Measurements from ENCODE around the gene FGA.
"Not testable (repeated sequence)": the region's sequence is repeated elsewhere in the genome, so short reads cannot be mapped to it uniquely, and the experiment has no call there.

Gene FGA

DNA sequence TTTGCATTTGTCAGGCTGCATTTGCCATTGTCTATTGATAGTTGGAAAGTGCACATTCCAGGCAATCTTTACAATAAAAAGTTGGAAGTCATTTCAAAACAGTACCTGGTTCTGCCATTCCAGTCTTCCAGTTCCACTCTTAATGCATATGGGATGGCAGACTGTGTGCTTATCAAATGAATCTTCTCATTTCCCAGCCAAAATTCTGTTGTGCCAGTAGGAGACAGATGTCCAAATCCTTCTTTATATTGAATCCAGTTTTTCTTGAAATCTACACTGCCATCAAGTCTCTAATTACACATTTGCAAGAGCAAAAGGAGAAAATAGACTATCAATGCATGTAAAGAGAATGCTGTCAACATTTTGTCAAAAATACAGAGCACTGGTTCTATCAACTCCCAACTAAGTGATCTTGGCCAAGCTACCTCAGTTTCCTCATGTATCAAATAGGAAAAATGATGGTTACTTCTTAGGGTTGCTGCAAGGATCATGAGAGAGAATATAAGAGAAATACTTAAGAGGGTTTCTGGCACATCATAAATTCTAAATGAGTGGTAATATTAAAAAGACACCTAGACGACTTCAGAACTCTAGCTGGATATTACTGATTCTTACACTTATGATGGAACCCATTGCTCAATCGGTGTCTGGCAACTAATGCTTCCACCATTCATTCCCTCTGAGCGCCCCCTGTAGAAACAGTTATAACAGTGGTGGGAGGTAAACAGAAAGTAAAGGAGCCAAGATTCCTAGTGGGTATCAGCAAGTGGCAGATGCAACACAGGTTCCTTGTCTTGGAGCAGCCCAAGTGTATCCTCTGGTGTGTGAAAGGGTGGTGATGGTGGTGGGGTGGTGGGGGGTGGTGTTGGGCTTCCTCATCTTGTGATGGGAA lies 18.1 kb upstream of the FGA start:
- DNase-seq: no peak

DNA sequence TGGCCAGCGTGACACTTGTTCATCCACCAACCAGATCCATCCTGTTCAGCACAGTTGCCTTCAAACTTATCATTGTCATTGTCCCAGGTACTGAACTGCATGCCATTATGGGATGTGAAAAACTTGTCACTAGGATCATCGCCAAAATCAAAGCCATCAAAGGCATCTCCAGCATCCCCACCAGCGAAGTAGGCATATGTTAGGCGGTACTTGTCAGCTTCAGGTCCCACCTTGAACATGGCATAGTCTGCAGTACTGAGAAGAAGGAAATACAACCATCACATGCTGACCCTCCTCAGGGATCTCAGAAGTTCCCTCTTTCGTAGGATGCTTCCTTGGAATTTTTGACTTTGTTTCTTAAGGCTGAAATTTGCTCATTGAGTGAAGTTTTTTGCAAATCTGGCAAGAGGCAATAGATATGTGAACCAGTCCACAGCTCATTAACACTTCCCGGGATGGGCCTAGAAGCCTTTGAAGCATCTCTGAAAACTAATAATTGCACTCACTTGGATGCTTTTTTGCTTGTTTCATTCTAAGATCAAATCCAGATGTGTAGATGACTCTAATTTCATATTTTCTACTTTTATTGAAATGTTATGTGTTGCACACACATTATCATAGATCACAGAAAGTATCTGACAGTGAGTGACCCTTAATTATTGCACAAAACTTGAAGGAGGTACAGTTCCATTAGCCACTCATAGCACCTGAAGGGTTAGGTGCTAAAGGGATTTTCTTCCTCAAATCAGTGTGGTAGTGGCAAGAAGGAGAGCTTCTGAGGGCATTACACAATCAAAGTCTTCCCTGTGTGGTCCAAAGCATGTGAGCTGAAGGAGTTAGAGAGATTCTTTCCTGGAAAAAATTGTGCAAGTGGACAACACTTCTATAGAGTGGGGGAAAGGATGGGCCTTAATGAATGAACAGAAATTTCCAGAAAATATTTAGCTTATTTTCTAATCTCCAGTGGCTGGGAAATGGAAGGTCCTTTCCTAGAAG lies 16.5 kb upstream of the FGA start:
- no peak for DNase-seq

DNA sequence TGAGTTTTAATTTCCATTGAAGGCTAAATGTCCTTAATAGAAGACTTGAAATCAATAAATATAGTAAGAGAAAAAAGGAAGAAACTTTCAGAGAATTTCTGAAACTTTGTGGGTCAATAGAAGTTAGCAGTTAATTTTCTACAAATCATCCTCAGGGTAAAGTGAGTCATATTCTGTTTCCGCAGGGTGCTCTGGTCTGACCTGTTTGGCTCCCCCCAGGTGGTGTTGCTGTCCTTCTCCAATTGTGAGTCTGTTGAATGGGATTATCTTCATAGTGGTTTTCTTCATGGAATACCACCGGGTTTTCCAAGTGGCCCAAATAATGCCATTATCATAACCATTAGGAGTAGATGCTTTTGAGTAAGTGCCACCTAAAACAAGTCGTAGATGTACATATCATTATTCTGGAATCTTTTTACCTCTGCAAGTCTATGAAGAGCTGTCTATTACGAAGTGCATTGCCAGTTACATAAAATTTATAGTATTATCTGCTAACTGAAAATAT lies 14.2 kb upstream of the FGA start:
- DNase-seq: no peak

DNA sequence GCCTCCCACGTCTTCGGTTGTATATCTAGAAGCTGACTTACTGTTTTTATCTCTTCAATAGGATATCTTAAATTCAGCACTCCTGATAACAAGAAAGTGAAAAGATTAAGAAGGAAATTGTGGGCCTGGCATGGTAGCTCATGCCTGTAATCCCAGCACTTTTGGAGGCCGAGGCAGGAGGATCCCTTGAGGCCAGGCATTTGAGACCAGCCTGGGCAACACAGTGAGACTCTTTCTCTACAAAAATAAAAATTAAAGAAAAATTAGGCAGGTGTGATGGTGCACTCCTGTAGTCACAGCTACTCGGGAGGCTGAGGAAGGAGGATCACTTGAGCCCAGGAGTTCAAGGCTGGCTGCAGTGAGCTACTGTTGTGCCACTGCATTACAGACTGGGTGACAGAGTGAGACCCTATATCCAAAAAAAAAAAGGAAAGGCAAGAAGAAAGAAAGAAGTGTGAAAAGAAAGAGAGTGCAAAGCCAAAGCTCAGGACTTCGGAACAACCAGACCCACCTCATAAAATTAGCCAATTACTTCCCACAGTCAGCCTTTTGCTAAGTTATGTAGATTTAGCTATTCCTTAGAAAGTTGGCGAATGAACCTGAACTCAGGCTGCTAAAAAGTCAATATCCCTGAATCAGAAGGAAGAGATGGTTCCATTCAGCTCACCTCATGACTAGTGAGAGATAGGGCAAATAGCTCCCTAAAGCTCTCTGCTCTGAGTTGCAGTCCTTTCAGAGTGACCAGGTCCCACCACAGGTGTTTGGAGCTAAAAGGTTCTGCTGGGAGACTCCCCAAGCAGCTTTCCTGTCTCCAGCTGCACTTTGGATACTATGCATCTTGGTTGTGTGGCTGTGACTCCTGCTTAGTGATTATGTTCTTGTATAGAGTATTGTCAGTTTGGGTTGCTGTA lies 12.7 kb upstream of the FGA start:
- no peak for DNase-seq

DNA sequence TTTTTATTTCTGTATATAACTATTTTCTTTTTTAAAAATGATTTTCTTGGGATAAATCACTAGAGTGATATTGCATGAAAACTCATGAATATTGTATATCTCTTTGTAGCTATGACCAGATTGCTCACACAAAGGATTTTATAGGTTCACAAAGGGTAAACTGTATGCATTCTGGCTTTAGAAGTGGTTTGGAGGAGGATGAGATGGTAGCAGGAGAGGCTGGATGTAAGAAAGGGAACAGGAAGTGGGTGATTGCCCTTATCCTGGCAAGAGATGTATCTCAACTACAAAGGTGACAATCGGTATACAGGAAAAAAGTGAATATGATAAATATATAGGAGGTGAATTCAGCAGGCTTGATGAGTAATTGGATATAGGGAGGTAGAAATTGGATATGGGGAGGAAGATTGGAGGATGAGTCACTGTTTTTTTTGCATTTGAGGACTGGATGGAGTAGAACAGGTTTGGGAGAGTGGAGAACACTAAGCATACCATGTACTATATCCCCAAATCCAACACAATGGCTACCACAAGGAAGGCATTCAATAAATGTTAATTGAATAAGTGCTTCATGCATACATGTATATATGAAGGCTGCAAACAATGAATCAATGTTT lies 12.0 kb upstream of the FGA start:
- DNase-seq: no peak

DNA sequence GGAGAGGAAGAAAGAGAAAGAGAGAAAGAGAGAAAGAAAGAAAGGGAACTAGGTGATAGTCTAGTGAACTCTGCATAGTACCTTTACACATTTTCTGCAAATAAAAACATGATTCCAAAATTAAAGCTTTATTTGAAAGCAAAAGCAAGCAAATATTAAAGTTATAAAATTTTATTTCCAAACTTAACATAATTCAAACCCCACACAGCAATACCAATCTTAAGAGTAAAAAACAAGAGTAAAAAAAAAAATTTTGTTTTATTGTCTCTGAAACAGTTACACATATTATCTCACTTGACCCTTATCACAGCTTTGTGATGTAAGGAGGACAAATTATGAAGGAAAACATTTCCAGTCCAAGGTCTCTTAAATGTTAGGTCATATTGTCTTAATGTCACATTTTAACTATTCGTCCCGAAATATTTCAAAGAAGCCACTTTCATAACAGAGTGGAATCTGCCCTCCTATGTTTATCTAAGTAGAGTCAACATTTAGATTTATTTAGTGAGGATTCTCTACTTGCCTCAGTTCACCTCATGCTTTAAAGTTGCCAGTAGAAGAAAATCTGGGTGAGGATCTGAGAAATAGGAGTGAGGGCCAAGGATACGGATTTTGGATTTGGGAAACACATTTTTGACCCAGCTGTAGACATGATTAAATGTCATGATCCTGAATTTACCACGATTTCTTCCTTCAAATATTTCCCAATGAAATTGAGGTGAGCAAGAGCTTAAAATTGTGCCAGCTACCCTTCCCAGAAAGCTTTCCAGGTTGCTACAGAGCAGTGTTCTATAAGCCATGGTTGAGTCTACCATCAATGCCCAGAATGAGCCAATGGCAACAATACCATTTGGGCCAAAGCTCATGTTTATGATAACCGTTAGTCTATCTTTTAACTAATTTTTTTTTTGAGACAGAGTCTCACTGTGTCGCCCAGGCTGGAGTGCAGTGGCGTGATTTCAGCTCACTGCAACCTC lies 7.5 kb upstream of the FGA start:
- DNase-seq: no peak

DNA sequence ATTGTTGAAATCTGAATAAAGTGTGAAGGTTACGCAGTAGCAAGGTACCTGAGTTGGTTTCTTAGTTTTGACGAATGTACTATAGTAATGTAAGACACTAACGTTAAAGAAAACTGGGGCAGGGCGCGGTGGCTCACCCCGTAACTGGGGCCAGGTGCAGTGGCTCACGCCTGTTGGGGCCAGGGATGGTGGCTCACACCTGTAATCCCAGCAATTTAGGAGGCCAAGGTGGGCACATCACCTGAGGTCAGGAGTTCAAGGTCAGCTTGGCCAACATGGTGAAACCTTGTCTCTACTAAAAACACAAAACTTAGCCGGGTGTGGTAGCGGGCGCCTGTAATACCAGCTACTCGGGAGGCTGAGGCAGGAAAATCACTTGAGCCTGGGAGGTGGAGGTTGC lies 6.7 kb upstream of the FGA start:
- DNase-seq: not testable (repeated sequence)

DNA sequence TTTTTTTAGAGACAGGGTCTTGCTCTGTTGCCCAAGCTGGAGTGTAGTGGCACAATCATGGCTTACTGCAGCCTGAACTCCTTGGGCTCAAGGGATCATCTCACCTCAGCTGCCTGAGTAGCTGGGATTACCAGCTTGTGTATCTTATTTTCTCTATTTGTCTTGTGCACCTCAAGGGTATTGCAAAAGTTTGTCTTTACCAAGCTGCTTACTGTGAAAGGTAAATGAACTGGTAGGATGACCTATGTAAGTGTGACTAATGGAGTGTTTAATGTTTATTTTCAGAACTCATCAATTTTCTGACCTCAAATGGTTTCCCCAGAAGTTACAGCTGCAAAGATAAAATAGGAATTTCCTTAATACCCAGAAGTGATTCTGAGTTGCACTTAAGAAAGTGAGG lies 5.3 kb upstream of the FGA start:
- no peak for DNase-seq

DNA sequence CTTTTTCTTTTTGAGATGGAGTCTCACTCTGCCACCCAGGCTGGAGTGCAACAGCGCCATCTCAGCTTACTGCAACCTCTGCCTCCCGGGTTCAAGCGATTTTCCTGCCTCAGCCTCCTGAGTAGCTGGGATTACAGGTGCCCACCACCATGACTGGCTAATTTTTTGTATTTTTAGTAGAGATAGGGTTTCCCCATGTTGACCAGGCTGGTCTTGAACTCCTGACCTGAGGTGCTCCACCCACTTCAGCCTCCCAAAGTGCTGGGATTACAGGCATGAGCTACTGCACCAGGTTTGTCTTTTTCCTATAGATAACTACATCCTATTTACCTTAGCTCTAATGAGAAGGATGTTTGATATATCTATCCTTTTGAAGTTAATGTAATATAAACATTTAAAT lies 3.8 kb upstream of the FGA start:
- peak in 1 of 51 donors; percentile 19 for DNase-seq

DNA sequence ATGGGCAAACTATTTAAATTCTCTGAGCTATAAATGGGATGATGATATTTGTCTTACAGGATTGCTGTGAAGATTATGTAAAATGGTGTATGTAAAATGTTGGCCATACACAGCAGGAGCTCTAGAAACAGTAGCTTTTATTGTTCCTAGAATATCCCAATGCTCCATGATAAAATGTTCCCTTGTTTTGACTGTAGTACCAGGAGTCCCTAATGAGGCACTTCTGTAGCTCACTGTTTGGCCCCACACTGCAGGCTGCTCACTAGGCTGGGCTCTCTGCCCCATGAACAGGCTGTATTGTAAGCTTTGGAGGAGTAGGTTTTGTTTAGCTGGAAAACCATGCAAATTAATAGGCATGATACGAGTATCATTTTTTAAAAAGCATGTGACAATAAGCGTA lies 3.3 kb upstream of the FGA start:
- DNase-seq: peak in 21 of 51 donors; percentile 1 to 75 (median 21)

DNA sequence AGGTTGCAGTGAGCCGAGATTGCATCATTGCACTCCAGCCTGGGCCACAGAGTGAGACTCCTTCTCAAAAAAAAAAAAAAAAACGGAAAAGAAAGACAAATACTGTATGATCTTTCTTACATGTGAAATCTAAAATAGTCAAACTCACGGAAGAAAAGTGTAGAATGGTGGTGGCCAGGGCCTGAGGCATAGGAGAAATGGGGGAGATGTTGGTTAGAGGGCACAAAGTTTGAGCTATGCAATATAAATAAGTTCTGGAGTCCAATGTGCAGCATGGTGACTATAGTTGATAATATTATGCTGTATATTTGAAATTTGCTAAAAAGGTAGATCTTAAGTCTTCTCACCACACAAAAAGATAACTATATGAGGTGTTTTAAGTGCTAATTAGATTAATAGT lies 1.3 kb upstream of the FGA start:
- no peak for DNase-seq

DNA sequence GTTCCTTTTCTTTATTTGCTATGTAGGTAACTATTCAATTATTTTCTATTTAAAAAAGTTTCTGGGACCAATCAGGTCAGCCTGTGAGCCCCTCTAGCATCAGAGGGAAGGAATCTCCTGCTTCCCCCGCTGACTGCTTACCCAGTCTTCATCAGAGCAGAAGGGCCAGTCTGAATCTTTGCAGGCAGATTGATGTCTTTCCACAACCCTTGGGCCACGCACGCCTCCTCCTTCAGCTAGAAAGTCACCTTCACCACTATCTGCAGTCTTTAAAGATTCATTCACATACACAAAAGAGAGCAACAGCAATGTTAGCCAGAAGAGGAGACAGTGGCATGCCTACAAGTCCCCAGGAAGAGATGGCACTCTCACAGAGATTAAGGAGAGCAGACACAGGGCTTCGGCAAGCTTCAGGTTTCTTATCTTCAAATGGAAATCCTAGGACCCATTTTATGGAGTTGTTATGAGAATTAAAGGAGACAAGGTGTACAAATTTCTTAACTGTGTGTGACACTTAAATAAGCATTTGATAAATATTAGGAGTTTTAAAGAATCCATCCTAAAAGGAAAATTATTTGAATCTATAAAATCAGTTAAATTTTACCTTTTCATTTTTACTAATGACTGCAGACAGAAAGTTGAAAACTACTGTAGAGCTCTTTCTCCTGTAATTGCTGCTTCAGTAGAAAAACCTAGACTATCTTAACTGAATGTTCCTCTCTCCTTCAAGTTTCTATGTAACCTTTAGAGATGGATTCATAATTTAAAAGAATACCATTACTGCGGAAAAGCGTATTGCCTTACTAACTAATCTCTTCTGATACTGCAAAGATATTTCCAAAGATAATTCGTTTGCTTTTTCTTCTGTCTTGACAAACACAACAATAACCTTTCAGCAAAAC lies 995 bp downstream of the FGA start:
- no peak for DNase-seq

DNA sequence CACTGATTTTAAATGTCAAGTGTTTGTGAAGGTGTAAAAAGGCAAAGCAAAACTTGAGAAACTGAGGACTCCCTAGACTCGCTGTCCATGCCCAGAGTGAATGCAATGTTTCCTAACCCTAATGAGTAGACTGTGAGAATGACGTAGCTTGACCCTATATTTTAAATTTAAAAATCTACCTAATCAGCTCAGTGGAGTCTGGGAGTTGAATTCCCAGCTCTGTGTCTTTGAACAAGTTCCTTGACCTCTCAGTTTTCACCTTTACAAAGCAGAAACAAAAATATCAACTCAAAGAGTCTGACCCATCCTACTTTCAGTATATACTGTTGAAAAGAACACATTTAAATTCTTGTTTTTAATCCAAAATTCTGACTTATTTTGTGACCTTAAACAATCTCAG lies 2.3 kb downstream of the FGA start:
- no peak for DNase-seq

DNA sequence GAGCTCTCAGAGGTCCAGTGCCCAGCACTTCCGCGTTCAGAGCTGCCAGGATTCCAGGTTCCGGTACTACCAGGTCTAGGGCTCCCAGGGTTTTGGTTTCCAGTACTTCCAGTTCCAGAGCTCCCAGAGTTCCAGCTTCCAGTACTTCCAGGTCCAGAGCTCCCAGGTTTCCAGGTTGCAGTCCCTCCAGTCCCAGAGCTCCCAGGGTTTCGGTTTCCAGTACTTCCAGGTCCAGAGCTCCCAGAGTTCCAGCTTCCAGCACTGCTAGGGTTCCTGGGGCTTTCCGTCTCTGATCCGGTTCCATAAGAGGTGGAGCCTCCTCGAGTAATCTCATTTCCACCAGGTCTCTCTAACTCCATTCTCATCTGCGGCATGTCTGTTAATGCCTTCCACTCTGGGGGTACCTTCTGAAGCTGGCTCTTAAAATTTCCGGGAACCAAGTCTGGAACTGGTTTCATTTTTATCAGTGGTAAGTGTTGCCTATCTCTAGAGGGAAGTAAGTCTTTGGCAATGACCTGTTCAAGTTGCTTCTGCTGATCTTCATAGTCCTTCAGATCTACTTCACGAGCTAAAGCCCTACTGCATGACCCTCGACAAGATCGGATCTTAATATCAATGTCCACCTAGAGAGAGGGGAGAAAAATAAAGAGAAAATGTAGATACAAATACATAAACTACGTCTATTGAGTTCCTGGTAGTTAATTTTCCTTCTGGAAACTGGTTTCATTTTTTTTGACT lies 4.1 kb downstream of the FGA start:
- no peak for DNase-seq

DNA sequence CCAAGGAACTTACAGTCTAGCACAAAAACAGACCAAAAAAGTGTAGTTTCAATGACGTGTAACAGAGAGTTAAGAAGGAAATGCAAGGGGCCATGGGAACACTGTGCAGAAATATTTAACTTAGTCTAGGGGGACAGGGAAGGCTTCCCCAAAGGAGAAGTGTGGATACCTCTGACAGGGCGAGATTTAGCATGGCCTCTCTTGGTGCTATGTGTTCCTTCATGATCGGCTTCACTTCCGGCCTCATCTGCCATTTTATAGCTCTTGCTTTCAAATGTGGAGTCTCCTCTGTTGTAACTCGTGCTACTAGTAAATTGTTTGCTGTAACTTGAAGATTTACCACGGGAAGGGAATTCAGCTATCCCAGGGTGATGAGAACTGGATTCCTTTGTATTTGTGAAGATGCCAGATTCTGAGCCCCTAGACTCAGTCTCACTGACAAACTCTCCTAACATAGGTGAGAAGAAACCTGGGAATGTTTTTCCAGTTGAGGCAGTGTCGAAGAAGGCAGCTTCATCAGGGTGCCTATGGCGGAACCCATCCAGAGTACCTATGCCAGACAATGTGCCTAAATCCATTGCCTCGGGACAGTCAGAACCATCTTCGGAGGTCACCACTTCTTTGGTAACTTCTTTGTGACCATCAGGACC lies 5.0 kb downstream of the FGA start:
- DNase-seq: no peak

DNA sequence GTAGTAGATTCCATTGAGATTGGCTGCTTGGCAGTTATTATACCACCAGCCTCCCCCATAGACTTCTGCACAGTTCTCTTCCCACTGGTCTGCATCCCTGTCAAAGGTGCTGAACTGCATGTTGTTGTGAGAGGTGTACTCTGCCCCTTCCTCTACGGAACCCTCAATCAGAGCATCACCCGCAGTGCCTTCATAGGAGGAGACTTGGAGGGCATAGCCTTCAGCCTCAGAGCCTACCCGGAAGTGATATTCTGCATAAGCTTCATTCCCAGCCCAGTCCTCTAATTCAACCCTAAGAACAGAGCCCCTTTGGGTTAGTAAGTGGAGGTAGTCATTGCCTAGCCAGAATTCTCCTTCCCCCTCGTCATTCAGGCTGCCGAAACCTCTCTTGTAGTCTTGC lies 6.3 kb downstream of the FGA start:
- no peak for DNase-seq

DNA sequence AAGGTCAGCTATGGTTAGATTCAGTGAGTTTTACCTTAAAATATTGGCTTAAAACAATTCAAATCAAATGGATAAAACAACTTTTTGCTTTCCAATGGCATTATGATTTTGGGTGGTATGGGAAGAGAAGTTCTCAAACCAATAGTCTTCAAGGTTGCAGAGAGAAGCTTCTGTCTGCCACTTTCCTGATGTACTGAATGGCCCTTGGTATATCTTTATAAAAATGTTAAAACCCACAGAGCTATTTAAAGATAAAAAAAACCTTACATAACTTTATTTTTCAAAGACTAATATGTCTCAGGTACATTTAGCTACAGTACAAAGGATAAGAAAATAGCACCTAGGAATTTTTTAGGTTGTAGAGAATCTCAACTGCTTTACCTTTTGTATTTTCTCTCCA lies 6.9 kb downstream of the FGA start:
- DNase-seq: no peak
